Mesendoderm (in vitro differentiated cells): ENCODE data around the gene NOX4.
A peak's percentile ranks its signal among the peaks of the same experiment; 100 is the strongest.
"Not testable (repeated sequence)": the region's sequence is repeated elsewhere in the genome, so short reads cannot be mapped to it uniquely, and the experiment has no call there.

Experiments used
- DNase-seq: peaks from one replicate; pipeline ENCODE4 v3.0.0; 2013
- H2AK5ac ChIP-seq: 2 replicates; pipeline ENCODE4 v1.6.1; 2013; ENCODE audit warnings: low read length, inconsistent platforms
- H2BK120ac ChIP-seq: 2 replicates; pipeline ENCODE4 v1.6.1; 2013; ENCODE audit warnings: low read depth, mild to moderate bottlenecking, low read length, moderate library complexity, mixed read lengths
- H2BK15ac ChIP-seq: replicated peaks from 2 replicates; pipeline ENCODE4 v1.6.1; 2013; ENCODE audit warnings: low read depth, mild to moderate bottlenecking, moderate library complexity
- H2BK5ac ChIP-seq: 2 replicates; pipeline ENCODE4 v1.6.1; 2013; ENCODE audit warnings: low read length, inconsistent platforms
- H3K18ac ChIP-seq: 2 replicates; pipeline ENCODE4 v1.6.1; 2013; ENCODE audit warnings: mild to moderate bottlenecking, low read length, mixed read lengths
- H3K23ac ChIP-seq: one replicate; pipeline ENCODE4 v1.6.1; 2013; ENCODE audit warnings: low read length
- H3K27ac ChIP-seq: 2 replicates; pipeline ENCODE4 v1.5.1; 2013; ENCODE audit warnings: low read depth, mild to moderate bottlenecking, inconsistent platforms, low read length, moderate library complexity
- H3K27me3 ChIP-seq: 2 replicates; pipeline ENCODE4 v1.6.1; 2013; ENCODE audit warnings: low read length, control low read depth, mild to moderate bottlenecking, inconsistent platforms; ENCODE audit not compliant: insufficient read depth, poor library complexity
- H3K36me3 ChIP-seq: 2 replicates; pipeline ENCODE4 v1.6.1; 2013; ENCODE audit warnings: low read length, inconsistent platforms; ENCODE audit not compliant: control insufficient read depth, insufficient read depth
- H3K4ac ChIP-seq: one replicate; pipeline ENCODE4 v1.6.1; 2013; ENCODE audit warnings: low read depth, mild to moderate bottlenecking, low read length, moderate library complexity
- H3K4me1 ChIP-seq: 2 replicates; pipeline ENCODE4 v1.6.1; 2013; ENCODE audit warnings: low read depth, low read length, inconsistent platforms; ENCODE audit not compliant: control insufficient read depth
- H3K4me2 ChIP-seq: 2 replicates; pipeline ENCODE4 v1.6.1; 2013; ENCODE audit warnings: low read length
- H3K4me3 ChIP-seq: 2 replicates; pipeline ENCODE4 v1.5.1; 2013; ENCODE audit warnings: mild to moderate bottlenecking, low read length
- H3K56ac ChIP-seq: one replicate; pipeline ENCODE4 v1.6.1; 2013; ENCODE audit warnings: low read length
- H3K79me1 ChIP-seq: 2 replicates; pipeline ENCODE4 v1.6.1; 2013; ENCODE audit warnings: low read length, inconsistent platforms
- H3K79me2 ChIP-seq: 2 replicates; pipeline ENCODE4 v1.6.1; 2013; ENCODE audit warnings: mild to moderate bottlenecking, low read length; ENCODE audit not compliant: control insufficient read depth, insufficient read depth
- H3K9ac ChIP-seq: 2 replicates; pipeline ENCODE4 v1.6.1; 2013; ENCODE audit warnings: low read length, inconsistent platforms
- H4K5ac ChIP-seq: one replicate; pipeline ENCODE4 v1.6.1; 2013; ENCODE audit warnings: low read length
- H4K8ac ChIP-seq: one replicate; pipeline ENCODE4 v1.6.1; 2013; ENCODE audit warnings: low read depth, mild to moderate bottlenecking, control low read depth, low read length, moderate library complexity
- WGBS: extraction: QIAGEN DNeasy Blood & Tissue Kit; methylation state at CpG from one replicate; pipeline ENCODE4 v1.1.7; 2013; ENCODE audit warnings: low lambda C conversion rate, missing lambda C conversion rate; ENCODE audit not compliant: insufficient coverage; ENCODE audit errors: extremely low coverage; 5-methylcytosine and 5-hydroxymethylcytosine counted together

Gene NOX4

DNA sequence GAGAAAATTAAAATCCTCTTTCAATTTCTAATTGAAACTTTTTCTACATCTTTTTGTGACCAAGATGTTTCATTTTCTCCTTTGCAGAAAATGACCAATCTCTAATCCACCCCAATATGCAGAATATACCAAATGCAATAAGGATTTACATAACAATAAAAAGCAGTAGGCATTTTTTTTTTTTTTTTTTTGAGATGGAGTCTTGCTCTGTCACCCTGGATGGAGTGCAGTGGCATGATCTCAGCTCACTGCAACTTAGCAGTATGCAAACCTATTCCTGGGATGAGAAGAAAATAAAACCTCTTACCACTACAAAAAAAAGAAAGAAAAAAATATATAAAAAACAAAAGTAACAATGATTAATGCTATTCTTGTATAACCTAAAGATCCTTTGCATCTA lies 132.0 kb downstream of the NOX4 start:
- DNase-seq, H3K36me3 ChIP-seq, H4K5ac ChIP-seq, H3K4me2 ChIP-seq, H2AK5ac ChIP-seq, H3K4ac ChIP-seq, H2BK5ac ChIP-seq, H3K4me1 ChIP-seq, H3K79me2 ChIP-seq, H2BK120ac ChIP-seq, H3K4me3 ChIP-seq, H3K23ac ChIP-seq, H4K8ac ChIP-seq, H3K79me1 ChIP-seq, H3K27me3 ChIP-seq, H2BK15ac ChIP-seq, H3K18ac ChIP-seq, H3K9ac ChIP-seq, H3K27ac ChIP-seq, H3K56ac ChIP-seq: not testable (repeated sequence)

DNA sequence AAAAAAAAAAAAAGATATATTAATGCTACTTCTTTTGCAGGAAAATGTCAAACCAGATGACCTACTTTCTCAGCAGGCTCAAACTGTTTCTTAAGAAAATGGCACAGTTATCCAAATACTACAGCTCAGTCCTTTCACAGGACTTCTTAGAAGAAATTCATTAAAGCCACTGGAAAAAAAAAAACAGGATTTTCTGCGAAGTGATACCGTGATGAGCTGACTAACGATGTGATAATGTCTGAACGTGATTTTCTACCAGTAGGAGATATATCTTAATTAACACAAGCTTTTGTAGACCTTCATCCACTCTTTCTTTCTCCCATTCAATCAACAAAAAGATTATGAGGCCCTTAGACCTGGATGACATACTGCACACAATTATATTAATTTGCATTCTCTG lies 132.4 kb downstream of the NOX4 start:
- Histone ChIP-seq H3K56ac (no peak overlapping the region), H3K4me3 (no peak overlapping the region), H2BK5ac (no peak overlapping the region), H2BK15ac (no peak overlapping the region), H4K8ac (no peak overlapping the region), H3K4me2 (no peak overlapping the region), H3K79me2 (no peaks in the 10 kb centered on the region), H3K4me1 (no peaks in the 10 kb centered on the region), H2AK5ac (no peak overlapping the region), H3K27me3 (no peaks in the 10 kb centered on the region), H3K4ac (no peak overlapping the region), H3K36me3 (no peaks in the 10 kb centered on the region), H3K79me1 (no peaks in the 10 kb centered on the region), H4K5ac (no peak overlapping the region), H2BK120ac (no peak overlapping the region), H3K23ac (no peak overlapping the region), H3K9ac (no peak overlapping the region), H3K18ac (no peak overlapping the region), H3K27ac (no peak overlapping the region)
- no CpG with 5 or more reads among the region's 4 CpGs for WGBS
- peak; percentile 56 for DNase-seq

DNA sequence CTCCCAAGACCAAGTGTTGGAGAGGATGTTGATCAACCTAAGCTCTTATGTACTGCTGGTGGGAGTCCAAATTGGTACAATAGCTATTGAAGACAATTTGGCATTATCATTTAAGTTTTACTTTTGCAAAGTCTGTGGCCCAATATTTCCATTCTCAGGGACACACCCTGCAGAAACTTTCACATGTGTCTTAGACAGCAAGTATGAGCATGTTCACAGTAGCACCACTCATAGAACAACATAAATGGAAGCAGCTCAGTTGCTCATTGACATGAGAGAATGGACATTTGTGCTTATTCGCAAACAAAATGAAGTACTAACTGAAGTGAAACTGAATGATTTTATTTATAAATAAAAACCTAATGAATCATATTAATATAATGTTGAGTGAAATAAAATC lies 135.5 kb downstream of the NOX4 start:
- H3K4me1 ChIP-seq, result no peaks in the 10 kb centered on the region
- no peak overlapping the region for H3K4ac ChIP-seq
- H2BK5ac ChIP-seq, result no peak overlapping the region
- H4K5ac ChIP-seq, result no peak overlapping the region
- H3K79me2 ChIP-seq, result no peaks in the 10 kb centered on the region
- no peaks in the 10 kb centered on the region for H3K36me3 ChIP-seq
- no peak overlapping the region for H2BK120ac ChIP-seq
- no peaks in the 10 kb centered on the region for H3K27me3 ChIP-seq
- no peak overlapping the region for H3K9ac ChIP-seq
- no peak overlapping the region for H3K4me3 ChIP-seq
- no peak overlapping the region for H3K18ac ChIP-seq
- H3K4me2 ChIP-seq, result no peak overlapping the region
- WGBS, result no CpG with 5 or more reads among the region's 1 CpG
- H3K79me1 ChIP-seq, result no peaks in the 10 kb centered on the region
- H3K23ac ChIP-seq, result no peak overlapping the region
- H3K27ac ChIP-seq, result no peak overlapping the region
- H4K8ac ChIP-seq, result no peak overlapping the region
- no peak overlapping the region for H3K56ac ChIP-seq
- no peak overlapping the region for H2AK5ac ChIP-seq
- no peak for DNase-seq
- H2BK15ac ChIP-seq, result no peak overlapping the region

DNA sequence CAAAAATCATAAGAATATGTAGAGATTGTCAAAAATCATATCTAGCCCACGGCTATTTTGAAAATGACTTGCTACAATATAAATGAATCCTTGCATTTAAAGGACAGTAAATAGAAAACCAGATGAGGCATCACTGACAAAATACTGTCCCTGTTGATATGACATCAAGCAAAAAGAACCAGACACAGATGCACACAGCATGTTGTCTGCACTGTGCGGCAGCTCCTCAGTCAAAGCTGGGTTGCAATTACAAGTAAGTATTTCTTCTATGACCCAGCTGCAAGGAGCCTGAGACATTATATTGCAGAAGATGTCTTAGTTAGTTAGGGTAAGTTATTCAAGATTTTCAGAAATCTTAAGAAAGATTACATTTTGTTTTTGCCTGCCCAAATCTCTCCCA lies 136.7 kb downstream of the NOX4 start:
- WGBS, result no CpG with 5 or more reads among the region's 2 CpGs
- H3K18ac ChIP-seq, H3K23ac ChIP-seq, H4K5ac ChIP-seq, H2BK15ac ChIP-seq, H3K79me2 ChIP-seq, H3K4me3 ChIP-seq, H3K9ac ChIP-seq, H3K4me1 ChIP-seq, H3K4ac ChIP-seq, H3K27ac ChIP-seq, H2BK120ac ChIP-seq, H2BK5ac ChIP-seq, H3K27me3 ChIP-seq, H3K56ac ChIP-seq, H3K79me1 ChIP-seq, H4K8ac ChIP-seq, DNase-seq, H3K4me2 ChIP-seq, H2AK5ac ChIP-seq, H3K36me3 ChIP-seq: not testable (repeated sequence)

DNA sequence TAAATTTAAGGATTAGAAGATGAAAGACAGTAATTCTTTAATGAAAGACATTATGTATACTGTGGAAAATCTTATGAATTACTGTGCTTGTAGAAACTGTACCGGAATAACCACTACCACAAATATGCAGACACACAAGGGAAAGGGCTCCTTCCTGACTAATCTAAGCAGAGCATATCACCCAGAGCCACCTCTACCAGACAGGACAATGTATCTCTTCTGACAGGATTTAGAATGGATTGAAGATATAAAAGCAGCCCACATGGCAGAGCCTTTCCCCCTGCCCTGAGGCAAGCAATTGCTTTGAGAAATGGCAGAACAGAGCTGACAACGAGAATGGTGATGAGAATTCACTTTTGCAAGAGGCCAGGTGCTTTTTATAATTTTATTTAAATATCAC lies 144.1 kb downstream of the NOX4 start:
- DNase-seq, result no peak
- Histone ChIP-seq H3K27ac (no peak overlapping the region), H4K5ac (no peak overlapping the region), H2BK120ac (no peak overlapping the region), H4K8ac (no peak overlapping the region), H3K4me1 (no peaks in the 10 kb centered on the region), H3K4ac (no peak overlapping the region), H3K79me2 (no peaks in the 10 kb centered on the region), H3K36me3 (no peaks in the 10 kb centered on the region), H2BK5ac (no peak overlapping the region), H3K79me1 (no peaks in the 10 kb centered on the region), H3K18ac (no peak overlapping the region), H2BK15ac (no peak overlapping the region), H3K23ac (no peak overlapping the region), H2AK5ac (no peak overlapping the region), H3K9ac (no peak overlapping the region), H3K4me2 (no peak overlapping the region), H3K56ac (no peak overlapping the region), H3K4me3 (no peak overlapping the region), H3K27me3 (no peaks in the 10 kb centered on the region)
- WGBS, result no CpG with 5 or more reads among the region's 2 CpGs

DNA sequence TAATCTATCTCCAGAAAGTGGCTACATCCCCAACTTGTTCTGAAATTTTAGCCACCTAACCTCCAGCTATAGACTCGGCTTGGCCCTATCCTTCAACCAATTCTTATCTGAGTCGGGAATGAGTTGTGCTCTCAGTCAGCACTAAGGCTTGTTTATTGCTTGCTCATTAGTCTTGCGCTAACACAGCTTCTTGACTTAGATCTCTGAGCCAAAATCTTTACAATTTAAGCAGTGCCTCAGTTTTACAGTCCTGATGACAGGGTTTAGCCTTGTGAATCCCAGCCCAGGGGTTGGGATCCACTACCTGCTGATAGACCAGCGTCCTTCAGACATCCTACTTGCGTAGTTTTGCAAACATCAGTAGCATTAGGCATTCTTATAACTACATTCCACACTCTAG lies 144.6 kb downstream of the NOX4 start:
- Histone ChIP-seq H2BK5ac (no peak overlapping the region), H3K23ac (no peak overlapping the region), H3K27ac (no peak overlapping the region), H3K79me2 (no peaks in the 10 kb centered on the region), H3K79me1 (no peaks in the 10 kb centered on the region), H2AK5ac (no peak overlapping the region), H3K27me3 (no peaks in the 10 kb centered on the region), H3K4ac (no peak overlapping the region), H3K4me2 (no peak overlapping the region), H4K8ac (no peak overlapping the region), H3K9ac (no peak overlapping the region), H3K18ac (no peak overlapping the region), H3K36me3 (no peaks in the 10 kb centered on the region), H3K56ac (no peak overlapping the region), H2BK15ac (no peak overlapping the region), H3K4me1 (no peaks in the 10 kb centered on the region), H2BK120ac (no peak overlapping the region), H4K5ac (no peak overlapping the region), H3K4me3 (no peak overlapping the region)
- WGBS, result no CpG with 5 or more reads among the region's 5 CpGs
- DNase-seq, result no peak
